ENCODE data around the gene GSTM3.

DNA sequence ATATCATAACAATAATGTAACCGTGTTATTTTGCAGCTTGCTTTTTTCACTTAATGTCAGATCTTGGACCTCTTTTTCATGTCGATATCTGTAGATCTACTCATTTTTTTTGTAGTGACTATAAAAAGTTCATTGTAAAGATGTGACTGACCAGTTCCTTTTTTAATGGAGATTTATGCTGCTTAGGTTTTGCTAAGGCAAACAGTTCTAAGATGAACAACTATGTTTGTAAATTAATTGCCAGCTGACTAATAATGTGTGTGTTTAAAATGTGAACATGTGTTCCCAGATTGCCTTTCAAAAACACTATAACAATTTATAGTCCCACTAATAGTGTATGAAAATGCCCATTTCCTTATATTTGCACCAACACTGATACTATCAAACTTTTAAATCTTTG lies 41.0 kb upstream of the GSTM3 start:
- no peak for TF ChIP-seq CTCF (IDR thresholded peaks at IDR 0.05)
- no peak for TF ChIP-seq POLR2A (IDR thresholded peaks at IDR 0.05)

Data from lower leg skin (tissue), 3 donors.